ENCODE measurements around the gene SLC18A3.

SLC18A3 gene

GRCh38 chr10:49651039-49651835 is 41.1 kb downstream of the SLC18A3 start:
- no peak for DNase-seq (ENCODE audit: low read depth in 2 of 2)

DNA sequence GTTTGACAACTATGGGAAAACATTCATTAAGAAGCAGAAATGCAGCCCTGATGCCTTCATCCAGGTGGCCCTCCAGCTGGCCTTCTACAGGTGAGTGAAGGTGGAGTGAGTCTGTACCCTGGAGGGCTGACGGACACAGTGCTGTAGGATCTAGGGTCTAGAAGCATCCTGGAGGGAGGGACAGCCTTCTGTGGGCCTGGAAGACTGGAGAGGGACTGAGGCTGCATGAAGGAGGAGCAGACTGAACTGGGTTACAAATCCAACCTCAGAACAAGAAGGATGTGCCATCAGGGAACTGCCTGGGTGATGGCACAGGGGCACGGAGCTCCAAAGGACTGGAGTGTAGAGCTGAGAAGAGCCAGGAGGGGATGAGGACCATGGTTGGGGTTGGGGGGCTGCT is 41.8 kb downstream of the SLC18A3 start:
- DNase-seq (ENCODE audit: low read depth in 2 of 2): no peak

DNA sequence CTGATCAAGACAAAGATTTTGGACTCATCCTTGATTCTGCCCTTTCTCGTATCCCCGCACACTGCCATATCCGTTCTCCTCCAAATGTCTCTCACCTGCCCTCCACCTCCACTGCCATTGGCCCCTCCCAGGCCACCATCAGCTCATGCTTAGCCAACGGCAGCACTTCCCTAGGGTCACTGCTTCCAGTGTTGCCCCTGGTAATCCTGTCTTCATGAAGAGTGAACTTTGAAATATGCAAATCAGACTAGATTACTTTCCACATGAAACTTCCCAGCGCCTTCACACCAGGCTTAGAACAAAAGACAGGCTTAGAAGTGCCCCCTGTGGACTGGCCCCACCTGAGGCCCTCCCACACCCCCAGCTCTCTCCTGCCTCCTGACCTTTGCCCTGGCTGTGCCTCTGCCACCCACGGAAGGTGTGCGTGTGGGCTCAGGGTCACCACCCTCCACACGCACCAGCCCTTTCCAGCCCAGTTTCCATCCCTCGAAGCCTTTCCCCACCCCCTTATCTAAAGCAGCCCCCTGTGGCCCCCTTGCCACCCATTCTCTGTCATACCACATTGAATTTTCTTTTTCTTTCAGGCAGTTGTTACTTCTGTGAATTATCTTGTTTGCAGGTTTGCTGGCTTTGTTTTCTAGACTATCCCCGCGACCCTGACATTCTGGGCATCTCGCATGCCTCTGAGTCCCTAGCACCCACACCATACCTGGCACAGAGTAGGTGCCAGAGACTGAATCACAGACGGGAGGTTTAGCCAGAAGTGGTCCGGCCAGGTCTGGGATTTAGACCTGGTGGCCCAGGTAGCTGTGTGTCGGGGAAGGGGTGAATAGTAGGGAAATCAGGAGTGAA is 42.5 kb downstream of the SLC18A3 start:
- DNase-seq (ENCODE audit: low read depth in 2 of 2): no peak

DNA sequence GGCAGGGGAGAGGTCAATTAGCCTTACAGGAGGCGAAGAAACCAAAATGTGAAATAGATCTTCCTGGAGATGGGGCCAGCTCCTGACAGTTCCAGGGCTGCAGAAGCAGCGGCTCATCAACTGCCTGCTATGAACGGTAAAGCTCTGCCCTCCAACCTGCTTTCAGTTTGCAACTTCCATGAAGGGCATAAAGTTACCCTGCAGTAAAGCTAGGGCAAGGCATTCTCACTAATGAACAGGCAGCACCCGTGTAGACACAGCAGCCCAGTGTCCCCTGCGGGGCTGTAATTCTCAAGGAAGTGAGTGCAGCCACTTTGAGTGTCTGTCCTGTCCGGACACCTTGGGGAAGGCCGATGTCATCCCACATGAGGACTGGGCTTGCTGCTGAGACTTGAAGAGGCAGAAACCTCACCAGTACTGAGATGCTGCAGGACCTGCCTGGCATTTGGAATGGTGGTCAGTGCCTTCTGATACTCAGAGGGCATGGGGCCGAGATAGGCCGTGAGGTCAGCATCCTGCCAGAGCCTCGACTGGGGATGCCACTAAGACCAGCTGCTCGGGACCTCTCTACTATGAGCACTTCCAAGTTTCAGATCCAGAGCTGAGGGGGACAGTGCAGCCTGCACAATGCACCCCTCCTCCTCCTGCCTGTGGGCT is 43.3 kb downstream of the SLC18A3 start:
- DNase-seq (ENCODE audit: low read depth in 2 of 2): no peak

DNA sequence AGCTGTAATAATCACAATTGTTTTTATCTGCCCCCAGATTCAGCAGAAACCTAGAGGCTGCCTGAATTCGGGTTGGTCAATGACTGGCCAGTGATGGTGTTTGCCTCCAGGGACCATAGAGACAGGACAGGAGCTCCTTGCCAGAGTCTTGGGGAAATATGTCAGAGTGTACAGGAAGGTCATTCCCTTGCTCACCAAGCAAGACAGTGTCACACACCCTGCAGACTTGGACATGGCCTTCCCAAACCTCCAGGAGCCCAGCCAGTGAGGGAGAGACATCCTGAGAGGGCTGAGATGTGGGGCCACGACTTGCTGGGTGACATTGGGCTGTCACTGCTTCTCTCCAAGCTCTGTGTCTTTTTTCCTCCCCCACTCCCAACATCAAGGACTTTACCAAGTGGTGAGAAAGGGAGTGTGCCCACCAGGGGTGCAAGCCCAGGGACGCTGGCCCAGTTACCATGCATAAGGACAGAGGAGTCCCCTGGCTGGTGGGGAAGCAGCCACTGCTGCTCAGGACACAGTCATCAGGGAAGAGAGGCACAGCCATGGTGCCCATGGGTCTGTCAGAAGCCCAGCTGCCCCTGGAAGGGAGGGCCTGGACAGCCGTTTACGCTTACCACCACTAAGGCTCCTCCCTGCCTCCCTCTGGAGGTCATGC is 44.1 kb downstream of the SLC18A3 start:
- no peak for DNase-seq (ENCODE audit: low read depth in 2 of 2)

- no peak for DNase-seq (ENCODE audit: low read depth in 2 of 2)
Observed at GRCh38 chr10:49655099-49655498, 45.0 kb downstream of the SLC18A3 start.

- DNase-seq (ENCODE audit: low read depth in 2 of 2): no peak
Observed at GRCh38 chr10:49656845-49657493, 46.9 kb downstream of the SLC18A3 start.

GRCh38 chr10:49657606-49658005 is 47.5 kb downstream of the SLC18A3 start:
- no peak for DNase-seq (ENCODE audit: low read depth in 2 of 2)

DNA sequence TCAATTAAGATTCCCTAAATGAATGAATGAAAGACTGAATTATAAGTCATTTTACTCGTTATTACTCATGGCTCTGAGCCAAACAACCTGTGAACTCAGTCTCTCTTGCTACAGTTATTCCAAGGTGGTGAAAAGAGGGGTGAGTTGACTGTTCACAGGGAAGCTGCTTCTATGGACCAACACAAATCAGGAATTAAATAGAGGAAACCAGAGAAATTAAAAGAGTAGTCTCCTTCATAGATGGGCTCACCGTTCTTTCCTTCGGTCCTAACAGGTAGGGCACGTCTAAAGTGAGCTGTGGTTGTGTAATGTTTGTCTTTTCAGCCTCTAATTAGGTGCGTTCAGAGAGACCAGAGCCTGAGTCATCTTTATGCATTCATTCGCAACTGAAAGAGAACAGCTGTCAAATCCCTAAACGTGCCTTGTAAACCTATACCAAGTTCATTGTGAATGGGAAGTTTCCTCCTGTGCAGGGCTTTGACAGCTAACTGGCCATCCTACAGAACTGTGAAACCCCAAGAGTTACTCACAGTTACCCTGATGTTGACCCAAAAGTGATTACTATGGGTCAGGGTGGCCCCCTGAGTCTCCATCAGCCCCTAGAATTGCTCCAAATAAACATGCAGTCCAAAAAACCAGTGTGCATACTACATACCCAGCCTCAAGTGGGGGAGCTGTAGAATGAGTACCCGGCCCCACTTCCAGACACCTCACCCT is 51.2 kb downstream of the SLC18A3 start:
- DNase-seq (ENCODE audit: low read depth in 2 of 2): no peak

Measured in fibroblast of skin of left biceps (primary cell).